Measurements from ENCODE around the gene PRXL2A.

Gene PRXL2A

DNA sequence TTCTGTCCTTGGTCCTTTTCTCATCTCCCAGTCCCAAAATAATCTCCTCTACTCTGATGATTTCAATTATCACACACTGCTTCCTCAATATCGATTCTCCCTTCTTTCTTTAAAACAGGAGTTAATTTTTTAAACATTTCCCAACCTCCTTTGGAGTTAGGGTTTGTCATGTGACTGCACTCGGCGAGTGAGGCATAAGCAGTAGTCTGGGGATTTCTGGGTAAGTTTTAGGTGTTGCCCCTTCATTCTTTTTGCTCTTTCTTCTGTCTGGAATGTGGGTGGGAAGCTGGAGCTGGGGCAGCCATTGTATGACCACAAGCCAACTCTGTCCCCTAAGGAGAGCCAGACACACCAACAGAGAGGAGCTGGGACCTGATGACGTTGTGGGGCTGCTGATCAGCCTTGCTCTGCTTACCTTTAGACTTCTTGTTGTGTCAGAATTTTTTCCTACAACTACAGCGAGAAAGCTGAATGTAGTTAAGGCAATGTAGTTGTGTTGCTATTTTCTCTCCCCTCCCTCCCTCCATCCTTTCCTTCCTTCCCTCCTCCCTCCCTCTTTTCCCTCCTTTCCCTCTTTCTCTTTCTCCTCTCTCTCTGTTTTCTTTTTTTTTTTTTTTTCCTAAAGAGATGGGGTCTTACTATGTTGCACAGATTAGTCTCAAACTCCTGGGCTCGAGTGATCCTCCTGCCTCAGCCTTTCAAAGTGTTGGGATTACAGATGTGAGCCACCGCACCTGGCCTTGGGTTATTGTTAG, 39.3 kb downstream of the PRXL2A start:
- no peak for DNase-seq

DNA sequence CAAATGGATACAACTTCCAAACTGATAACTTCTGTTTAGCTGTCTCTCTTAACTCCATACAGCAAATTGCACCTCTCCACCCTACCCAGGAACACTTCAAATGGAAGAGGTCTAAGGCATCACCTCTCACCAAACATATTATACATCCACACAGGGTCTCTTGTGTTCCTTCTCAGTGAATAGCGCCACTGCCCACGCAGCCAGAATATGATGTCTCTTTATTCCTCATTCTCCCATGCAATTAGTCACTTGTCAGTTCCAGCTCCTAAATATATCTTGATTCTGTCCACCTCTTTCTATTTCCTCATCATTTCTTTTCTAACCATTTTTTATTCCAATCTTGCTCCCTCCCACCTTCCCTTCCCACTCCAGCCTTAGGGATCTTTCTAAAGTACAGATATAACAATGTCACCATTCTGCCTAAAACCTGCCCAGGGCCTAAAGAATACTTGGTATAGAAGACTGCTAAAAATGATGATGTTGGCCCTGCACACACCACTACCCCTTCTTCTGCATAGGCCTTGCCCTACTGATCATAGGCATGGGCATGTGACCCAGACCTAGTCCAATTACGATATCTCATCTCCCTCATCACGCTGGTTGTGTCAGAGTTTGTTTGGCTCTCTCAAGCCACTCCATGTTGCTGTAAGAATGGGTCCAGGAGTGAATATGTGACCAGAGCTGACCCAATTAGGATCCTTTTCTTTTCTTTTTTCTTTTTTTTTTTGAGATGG, 40.0 kb downstream of the PRXL2A start:
- no peak for DNase-seq

DNA sequence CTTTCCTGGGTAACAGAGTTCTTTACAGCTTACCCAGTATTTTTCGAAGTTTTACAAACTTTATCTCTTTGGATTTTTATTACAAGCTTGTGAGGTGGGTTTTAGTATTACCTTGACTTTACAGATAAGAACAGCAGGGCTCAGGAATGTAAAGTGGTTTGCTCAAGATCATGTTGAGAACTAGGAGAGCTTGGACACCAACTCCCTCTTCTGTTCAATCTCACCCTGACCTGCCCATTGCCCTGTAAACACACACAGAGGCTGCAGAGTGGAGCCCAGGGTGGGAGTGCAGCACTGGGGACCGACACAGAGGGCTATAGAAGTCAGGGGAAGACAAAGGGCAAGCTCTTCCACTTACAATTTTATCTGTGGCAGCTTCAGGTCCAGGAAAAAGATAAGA, 41.2 kb downstream of the PRXL2A start:
- DNase-seq, result no peak

DNA sequence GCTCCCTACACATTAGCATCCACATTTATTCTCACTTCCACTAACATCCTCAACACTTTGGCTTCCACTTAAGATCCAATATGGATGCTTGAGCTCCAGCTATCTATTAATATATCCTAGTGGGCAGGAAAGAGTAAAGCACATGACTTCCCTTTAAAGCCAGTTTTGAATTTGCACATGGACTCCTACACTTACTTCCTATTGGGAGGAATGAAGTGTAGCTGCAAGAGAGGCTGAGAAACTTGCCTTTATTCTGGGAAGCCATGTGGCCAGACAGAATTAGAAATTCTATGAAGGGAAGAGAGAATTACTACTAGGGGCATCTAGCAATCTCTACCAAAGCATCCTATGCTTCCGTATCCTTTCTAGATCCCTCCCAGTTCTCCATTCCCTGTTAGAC, 42.8 kb downstream of the PRXL2A start:
- DNase-seq, result no peak

DNA sequence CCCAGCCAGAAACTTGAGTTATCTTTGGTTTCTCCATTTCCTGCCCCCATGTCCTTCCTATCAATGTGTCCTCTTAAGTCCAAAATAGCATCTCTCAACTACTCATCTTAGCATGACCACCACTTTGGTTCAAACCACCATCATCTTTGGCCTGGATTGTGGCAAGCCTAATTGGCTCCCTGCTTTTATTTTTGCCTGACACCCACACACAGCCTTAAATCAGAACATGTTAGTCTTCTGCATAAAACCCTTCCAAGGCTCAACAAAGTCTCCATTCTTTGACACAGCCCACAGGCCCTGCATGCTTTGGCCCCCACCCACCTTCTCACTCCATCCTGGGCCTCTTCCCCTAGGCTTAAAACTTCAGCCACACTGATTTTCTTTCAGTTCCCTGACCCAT, 43.7 kb downstream of the PRXL2A start:
- no peak for DNase-seq

DNA sequence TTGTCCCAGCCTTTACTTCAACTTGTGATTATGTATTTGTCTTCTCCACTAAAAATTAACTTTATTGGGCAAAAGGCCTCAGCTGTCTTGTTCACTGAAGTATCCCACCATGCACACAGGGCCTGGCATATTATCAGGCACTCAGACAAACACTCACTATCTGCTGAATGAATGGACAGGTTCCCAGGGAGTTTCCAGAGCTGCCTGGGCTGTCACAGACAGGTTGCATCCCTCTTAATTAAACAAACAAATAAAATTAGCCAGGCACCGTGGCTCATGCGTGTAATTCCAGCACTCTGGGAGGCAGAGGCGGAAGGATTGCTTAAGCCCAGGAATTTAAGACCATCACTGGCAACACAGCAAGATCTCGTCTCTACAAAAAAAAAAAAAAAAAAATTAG, 44.3 kb downstream of the PRXL2A start:
- DNase-seq, result no peak

DNA sequence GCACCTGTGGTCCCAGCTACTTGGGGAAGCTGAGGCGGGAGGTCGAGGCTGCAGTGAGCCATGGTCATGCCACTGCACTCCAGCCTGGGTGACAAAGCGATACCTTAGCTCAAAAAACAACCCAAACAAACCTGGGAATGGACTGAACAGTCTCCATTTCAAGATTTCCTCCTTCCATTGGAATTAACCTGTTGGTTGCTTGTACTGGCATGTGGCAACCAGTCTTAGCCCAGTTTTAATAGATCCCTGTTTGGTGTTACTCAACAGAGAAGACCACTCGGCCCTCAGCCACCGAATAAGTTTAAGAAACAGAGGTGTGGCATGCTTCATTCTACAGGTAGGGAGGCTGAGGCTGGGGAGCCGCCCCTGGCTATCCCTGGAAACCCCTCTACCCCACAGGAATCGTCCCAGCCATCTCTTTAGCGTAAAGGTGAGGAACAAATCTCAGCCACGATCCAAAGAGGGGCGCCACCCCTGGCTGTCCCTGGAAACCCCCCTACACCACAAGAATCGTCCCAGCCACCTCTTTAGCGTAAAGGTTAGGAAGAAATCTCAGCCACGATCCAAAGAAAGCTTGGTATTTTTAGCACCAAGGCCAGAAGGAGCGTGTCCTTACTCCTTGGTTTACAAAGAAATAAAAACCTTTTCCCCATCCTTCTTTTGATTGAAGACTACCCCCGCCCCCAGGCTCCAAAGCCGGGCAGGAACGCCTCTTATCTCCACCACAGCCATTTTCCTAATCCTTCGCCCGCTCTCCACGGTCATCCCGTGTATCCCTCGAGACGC, 44.9 kb downstream of the PRXL2A start:
- no peak for DNase-seq

DNA sequence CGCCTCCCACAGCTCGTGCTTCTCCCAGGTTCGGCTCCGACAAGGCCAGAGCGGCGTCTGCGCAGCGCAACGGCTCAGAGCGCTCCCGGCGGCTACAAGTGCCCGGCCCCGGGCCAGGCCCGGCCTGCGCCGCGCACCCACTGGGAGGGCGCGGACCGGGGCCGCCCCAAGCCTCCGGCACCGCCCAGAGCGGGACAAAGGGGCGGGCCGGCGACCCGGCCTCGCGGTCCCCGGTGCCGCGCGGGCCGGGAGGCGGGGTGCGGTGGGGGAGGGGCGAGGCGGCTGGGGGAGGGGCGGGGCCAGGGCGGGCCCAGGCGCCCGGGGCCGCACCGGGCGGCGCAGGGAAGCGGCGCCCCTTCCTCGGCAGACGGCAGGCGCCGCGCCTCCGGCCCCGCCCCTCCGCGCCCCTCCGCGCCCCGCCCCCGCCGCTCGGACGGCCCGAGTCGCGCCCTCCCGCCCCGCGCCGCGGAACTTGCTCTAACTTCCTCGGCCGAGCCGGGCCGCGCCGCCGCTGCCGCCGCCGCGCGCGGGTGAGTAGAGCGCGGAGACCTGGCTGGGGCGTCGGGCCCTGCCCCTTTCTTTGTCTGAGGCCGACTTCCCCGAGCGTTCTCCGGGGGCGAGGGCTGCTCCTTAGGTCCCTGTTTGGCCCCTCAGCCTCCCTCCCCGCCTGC, 45.6 kb downstream of the PRXL2A start, which contains the start of gene TSPAN14:
Gene TSPAN14 (plus strand): TSS at position 469 of the 671 bp plus-strand sequence. CDS start 34,924 bp downstream, outside the sequence.
- DNase-seq, result peak; percentile 7 to 53

DNA sequence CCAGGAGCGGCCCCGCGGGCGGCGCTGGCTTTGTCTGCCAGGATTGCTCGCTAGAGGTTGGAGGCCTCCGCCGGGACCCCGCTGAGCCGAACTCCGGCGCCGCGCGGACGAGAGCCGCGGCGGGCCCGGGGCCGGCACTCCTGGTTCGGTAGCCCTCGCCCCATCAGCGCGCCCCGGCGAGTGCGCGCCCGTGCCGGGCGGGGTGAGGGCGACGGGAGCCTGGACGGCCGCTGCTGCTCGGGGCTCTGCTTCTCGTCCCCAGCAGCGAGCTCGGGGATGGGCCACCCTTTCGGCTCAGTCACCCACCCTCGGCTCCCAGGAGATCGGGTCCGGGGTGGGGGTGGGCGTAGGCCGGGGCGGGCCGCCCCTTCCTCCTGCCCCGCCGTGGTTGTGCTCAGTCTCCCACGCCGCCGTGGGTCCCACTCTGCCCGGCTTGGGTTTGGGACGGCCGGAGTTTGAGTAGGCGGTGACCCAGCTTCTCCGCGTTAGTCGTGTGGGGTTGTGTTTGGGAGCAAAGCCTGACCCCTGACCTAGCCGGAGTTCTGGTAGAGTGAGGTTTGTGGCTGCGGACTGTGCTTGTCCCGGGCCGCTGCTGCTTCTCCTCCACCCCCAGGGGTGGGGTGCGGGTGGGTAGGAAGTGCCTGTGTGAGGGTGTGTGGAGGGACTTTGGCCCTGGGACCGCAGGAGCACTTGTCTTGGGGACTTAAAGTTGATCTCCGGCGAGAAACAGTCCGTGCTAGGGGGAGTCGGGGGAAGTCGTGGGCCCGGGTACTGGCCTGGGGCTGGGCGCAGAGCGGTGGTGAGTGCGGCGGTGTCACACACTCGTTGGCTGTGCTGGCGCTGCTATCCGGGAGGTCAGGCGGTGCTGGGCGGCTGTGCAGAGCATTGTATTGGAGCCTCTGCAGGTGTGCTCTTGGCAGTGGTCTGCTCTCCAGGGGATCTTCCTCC, 46.4 kb downstream of the PRXL2A start:
- DNase-seq, result no peak

DNA sequence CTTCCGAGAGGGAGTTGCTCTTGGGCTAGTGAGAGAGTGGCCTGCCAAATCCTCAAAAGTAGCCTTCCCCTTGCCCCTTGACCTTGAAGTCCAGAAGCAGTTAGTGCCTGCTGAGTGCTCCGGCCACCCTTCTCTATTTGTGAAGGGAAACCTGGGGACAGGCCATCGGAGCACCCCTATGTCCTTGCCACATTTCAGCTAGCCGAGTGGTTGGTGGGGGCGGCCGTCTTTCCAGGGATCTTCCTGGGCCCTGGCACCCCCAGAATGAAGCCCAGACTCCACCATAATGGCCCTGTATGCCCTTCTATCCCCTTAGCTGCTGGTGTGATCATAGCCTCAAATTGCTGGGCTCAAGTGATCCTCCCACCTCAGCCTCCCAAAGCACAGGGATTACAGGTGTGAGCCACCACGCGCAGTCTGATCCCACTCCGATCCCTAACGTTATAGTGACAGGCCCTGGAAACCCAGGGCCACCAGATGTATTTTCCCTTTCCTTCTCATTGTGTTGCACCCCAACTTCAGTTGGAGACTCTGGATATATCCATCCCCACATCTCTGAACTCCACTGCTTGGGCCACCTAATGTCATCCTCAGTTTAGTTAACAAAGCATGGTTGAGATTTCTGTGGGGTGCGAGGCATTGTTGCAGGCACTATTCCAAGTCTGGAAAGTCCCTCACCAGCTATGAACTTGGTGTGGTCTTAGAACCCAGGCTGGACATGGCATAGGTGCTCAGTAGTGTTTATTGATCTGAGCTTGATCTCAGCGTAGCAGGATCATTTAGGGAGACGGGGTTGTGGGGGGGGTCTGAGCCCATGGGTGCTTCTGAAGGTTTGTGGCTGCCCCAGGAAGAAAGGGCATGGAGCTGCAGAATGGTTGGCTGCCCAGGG, 47.4 kb downstream of the PRXL2A start:
- DNase-seq, result no peak

DNA sequence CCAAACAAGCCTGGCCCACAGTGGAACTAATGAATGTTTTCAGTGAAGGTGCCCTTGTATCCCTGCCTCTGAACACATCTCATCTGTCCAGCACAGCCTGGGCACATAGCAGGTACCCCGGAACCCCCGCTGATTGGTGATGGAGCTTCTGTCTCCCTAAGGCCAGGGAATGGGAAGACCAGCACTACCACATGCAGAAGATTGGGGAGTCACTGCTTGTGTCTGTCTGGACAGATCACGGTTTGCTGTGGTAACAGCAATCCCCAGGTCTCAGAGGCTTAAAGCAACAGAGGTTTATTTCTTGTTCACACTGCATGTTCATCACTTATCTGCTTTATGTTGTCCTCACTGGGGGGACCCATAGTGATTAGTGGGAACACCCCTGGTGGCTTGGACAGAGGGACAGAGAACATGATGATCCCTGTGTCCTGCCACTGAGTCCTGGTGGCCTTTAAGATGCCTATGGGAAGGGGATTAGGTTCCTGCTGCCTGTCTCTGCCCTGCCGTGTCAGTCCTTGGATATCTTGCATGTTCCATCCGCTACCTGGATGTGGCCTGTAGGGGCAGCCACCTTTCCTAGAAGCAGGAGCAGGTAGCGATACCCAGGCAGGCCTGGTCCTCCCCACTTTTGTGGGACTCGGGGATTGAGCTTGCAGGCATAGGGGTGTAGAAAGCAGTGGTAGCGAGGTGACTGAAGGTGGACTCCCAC, 49.4 kb downstream of the PRXL2A start:
- DNase-seq, result no peak

DNA sequence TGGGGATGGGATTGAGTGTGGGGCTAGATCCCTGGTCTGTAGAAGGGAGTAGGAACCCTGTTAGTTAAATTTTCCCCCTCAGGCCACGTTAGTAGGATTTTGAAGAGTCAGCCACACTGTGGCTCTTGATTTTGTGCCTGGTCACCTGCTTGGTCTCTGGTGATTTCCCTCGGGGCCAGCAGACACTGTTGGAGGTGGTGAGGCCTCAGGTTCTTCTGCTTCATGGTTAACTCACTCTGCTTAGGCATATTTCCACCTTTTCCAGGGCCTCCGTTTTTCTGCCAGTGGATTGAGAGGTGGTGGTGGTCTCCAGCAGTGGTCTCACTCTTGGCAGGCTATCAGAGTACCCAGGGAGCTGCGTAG, 49.9 kb downstream of the PRXL2A start:
- DNase-seq, result no peak

DNA sequence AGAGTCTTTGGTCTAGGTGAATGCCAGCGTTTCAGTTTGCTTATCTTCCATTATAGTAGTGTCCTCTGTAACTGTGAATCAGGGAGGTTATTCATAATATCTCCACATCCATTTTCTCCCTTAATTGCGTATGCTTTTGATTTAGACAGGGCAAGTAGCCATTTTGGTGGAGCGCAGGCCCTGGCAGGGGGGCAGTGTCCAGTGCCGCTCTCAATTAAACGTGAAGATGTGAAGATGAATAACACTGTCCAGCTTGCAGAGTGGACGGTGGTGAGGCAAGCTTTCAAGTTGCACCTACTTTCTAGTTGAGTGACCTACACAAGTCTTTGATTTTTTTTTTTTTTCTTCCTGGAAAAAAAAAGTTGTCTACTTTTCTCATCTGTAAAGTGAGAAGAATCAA, 50.3 kb downstream of the PRXL2A start:
- no peak for DNase-seq

DNA sequence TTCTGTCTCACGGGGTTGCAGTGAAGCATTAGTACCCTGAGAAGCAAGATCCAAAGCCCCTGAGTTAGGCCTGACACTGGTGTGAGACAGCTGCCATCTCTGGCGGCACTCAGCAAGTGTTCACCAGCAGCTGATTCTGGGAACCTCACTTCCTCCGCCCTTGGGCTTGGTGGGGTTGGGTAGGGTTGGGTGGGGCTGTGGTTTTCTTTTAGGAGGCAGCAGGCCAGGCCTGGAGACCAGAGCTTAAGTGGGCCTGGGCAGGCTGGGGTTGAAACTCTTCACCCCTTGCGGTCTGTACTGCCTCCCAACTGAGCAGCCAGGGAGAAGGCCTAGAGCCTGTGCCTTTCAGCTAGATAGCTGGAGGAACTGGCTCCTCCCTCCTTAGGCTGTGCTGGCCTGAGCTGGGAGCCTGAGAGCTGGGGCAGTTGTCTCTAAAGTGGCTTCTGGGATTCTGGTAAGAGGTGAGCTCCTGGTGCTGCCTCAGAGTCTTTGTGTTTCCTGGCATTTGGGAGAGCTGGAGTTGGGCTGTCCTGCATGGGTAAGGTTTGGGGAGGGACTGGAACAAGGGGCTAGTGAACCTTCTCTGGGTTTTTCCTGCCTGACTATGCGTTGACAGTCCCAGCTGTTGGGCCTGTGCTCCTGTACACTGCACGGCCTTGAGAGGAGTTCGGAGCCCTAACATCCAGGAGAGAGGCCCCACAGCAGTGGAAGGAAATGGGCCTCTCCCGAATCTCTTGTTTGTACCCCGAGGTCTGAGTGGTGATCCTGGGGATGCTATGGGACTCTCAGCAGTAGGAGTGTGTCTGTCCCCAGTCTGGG, 50.9 kb downstream of the PRXL2A start:
- no peak for DNase-seq

DNA sequence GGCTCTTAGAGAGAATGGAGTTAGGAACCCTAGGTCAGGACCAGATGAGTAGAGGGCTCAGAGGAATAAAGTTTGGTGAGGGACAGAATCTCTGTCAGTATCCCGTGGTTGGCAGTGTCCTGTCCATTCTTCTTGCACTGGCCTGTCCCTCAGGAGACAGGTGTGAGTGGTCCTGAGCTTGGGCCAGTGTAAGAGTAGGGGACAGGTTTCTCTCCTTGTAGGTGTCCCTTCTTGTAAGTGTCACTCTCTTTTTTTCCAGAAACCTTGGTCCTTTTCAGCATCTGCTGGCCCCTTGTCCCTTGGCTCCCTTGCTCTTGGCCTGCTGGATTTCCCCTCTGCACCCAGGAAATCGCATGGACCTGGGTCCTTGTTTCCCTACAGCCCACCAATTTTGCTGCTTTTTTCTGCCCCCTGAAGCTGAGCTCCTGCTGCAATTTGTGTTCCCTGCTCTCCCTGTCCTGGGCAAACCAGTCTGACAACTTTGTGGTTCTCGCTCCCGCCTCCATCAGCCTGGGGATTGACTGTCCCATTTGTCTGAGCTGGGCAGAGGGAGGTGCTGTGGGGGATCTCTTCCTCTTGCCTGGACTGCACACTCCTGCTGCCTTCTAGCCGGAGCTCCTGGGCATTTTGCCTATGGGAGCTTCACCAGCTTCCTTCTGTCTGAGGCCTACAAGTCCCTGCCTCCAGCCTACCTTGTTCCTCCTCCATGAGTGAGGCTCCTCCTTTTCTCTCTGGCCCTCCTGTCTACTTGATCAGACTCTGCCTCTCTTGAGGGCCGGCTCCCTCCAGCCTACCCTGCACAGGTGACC, 52.3 kb downstream of the PRXL2A start:
- no peak for DNase-seq

DNA sequence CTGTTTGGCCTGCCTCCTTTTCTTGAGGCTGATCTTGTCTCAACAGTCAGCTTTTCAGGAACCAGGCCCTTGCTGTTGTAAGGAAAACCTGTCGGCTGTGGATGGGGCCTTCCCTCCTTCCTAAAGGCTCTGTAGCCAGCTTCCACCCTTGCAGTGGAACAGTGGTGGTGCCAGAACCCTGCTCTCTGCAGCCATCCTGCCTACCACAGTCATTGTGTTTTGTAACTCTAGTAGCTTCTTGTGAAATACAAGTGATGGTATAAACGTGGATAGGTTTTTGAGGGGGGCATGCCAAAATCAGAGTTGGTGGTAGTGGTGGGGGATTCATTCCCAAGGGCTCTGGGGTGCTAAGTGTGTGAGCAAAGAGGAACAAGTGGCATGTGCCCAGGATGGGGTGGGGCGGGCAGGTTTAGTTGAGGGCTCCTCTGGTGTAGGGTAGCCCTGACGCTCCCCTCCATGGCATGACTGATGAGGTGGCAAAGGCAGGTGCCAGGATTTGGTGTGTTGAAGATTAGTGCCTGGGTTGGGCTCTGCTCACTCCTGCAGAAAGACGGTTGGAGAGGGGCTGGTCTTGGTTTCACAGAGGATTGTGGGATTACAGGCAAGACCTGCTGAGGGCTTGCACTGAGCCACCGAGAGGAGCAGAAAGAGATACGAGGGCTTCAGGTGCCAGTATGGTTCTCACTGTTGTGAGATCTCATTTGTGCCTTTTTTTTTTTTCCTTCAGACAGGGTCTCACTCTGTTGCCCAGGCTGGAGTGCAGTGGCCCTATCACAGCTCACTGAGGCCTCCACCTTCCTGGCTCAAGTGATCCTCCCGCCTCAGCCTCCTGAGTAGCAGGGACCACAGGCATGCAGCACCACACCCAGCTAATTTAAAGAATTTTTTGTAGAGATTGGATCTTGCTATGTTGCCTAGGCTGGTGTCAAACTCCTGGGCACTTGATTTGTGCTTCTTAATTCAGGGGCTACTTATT, 53.1 kb downstream of the PRXL2A start:
- peak in 1 of 2 experiments; percentile 1 for DNase-seq
